GM19372 (cell line): ENCODE measurements around the gene OXSR1.

ENCODE experiments used
- ATAC-seq: cut with Tn5 transposase; IDR thresholded peaks from one replicate; pipeline ENCODE4 v1.9.1; 2021; ENCODE audit warnings: mild to moderate bottlenecking, low read depth, moderate library complexity; ENCODE audit not compliant: unreplicated experiment

The OXSR1 gene

DNA sequence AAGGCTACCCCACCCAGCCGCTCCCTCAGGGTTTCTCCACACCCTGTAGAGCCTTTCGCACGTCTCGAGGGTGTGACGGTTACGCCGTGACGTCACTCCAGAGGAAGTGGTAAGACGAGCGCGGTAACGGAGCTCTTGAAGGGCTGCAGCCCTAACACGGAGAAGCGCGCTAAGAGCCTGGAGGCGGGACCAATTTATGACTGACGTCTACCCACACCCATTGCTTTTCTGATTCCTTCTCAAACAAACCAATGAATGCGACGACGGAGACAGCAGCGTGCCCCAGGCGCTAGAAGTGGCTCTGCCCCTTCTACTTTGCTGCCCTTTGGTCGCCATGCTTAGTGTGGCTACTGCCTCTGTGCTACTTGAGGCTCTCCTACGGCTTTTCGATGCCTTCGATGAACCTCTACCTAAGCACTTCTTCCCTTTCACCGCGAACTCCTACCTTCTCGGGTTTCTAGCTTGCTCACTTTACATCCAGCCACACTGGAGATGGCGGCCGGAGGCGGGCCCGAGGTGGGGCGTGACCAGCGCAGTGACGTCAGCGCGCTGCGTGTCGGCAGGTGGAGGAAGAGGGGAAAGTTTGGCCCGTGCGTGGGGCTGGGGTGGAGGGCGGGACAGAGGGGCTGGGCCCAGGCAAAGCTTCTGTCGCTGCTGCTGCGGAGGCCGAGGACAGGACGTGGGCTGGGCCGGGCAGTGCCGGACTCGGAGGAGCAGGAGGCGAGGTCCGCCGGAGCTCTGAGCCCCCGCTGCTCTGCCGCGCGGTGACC, at the start of gene OXSR1:
Gene OXSR1, plus strand, starts transcription at position 586 of the 770 bp plus-strand sequence. CDS start 340 bp downstream, outside the sequence.
- ATAC-seq = peak; percentile 91

DNA sequence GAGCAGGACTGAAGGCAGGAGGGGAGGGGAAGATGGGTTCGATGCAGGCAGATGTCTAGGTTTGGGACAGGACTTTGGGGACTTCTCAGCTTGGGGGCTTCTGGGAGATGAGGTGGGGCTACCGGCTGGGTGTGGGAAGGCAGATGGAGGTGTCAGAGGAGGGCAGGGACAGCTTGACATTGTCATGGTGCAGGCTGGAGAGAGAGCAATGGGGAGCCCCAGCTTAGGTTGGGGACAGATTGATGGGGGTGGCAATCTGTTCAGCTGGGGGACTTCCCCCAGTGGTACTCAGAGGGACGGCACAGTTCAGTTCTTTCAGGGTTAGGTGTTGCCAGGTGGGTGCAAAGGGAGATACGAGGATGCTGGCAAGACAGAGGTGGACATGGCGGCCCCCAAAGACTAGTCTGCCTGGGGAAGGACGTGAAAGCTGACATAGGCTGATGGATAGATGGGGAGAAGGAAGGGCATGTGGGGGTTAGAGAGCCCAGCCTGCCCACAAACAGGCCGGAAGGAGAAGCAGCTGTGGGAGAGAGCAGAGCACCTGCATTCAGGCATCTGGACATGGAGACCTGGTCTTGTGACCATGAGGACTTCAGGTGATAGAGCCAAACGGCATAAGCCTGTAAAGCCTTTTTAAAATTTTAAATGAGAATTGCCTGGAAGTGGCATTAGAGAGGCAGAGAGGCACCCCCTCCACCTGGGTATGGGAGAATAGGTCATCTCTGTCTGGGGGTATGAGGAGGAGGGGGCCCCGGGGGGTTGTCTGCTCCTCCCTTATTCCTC, 49.5 kb upstream of the OXSR1 start:
- ATAC-seq = no peak

DNA sequence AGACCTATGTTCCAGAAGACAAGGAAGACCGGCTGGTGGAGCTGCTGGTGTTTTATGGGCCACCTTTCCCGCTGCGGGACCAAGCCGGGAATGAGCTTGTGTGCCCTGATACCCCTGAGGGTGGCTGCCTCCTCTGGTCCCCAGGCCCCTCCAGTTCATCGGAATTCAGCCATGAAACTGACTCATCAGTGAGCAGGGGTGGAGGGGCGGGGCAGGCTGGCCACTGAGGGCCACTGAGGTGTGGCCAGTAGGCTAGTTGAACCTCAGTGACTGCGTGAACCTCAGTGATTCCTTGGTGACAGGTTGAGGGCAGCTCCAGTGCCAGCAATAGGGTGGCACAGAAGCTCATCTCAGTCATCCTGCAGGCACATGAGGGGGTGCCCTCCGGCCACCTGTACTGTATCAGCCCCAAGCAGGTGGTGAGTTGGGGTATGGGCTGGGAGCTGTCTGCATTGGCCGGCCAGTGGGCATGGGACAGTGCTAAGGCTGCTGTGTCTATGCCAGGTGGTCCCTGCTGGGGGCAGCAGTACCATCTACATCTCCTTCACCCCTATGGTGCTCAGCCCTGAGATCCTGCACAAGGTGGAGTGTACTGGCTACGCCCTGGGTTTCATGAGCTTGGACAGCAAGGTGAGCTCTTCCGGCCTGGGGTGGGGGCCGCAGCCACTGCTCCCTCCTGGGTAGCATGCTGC, 48.7 kb upstream of the OXSR1 start:
- ATAC-seq = no peak

DNA sequence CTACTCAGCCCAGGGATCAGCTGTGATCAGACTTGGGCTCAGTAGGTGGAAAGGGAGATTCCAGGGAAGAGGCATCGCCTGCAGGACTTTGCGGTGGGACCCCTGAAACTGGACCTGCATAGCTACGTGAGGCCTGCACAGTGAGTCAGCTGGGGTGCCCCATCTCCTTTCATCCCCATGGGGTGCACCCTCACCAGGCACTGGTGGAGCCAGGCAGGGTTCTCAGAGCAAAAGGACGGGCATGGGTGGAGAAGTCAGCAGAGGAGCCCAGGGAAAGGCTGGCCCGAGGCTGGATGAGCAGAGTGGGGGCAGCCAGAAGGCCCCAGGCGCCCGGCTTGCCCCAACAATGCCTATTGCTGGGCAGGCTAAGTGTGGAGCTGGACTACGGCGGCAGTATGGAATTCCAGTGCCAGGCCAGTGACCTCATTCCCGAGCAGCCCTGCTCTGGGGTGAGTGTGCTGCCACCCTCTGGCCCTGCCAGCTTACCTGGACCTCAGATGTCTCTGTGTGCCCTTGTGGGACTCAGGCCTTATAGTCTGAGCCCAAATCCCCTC, 48.1 kb upstream of the OXSR1 start:
- ATAC-seq = no peak

DNA sequence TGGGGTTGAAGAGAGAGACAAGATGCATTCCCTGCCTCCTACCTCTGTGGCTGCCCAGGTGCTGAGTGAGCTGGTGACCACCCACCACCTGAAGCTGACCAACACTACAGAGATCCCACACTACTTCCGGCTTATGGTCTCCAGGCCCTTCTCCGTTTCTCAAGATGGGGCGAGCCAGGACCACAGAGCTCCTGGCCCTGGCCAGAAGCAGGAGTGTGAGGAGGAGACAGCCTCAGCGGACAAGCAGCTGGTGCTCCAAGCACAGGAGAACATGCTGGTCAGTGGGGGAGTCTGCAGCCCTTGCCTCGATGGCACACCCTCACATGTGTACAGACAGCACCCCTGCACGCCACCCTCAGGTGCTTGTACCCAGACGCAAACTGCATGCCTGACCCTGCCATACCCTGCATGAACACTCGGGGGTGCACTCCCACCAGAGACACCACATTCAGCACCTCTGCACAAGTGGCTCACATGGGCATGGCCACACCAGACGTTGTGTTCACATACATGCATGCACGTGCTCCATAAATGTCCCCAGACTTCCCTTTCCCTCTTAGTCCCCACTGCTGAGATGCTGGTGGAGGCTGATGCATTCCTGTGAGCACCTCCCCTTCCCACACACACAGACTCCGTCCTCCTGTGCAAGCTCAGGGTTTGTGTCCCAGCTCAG, 47.5 kb upstream of the OXSR1 start:
- peak; percentile 75 for ATAC-seq

DNA sequence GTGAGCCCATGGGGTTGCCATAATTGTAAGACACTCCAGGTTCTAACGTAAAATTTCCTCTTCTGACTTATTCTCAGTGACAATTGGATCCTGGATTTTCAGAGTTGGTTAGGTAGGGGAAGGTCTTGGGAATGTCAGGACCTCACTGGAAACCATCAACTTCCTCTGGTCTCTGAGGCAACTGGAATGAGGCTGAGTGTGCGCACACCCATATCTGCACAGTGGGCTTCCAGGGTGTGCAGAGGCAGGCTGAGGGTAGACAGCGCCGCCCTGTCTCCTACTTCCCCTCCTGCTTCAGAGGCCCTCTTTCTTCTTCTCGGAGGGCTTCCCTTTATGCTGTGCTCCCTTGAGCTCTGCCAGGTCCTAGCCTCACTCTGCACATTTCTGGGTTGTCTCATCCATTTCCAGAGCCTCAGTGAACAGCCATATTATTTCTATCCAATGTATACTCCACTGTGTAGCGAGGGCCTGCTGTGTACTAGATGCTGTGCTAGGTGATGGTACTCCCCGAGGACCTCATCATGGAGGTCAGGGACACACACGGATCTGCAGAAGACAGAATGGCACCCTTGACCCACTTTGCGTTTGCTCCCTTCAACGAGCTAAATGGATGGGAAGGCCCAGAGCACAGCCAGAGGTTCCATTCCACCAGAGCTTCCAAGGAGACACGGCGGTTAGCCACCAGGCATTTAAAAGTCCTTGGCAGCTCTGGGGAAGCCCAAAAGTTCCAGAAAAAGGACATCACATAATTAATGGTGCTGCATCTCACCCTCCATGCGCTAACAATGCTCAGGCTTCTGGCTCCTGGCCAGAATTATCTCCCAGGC, 46.7 kb upstream of the OXSR1 start:
- no peak for ATAC-seq

DNA sequence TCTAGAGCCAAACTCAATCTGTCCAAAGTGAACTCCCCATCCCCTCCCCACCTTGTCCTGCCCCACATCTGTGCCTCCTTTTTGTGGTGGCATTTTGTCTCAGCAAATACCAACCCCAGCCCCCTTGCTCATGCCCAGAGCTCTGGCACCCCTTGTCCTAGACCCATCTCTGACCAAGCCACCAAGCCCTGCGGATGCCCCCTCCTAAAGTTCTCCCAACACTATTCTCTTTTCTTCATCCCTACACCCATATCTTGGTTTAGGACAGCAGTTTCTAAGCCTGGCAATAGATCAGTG, 46.1 kb upstream of the OXSR1 start:
- ATAC-seq = no peak

DNA sequence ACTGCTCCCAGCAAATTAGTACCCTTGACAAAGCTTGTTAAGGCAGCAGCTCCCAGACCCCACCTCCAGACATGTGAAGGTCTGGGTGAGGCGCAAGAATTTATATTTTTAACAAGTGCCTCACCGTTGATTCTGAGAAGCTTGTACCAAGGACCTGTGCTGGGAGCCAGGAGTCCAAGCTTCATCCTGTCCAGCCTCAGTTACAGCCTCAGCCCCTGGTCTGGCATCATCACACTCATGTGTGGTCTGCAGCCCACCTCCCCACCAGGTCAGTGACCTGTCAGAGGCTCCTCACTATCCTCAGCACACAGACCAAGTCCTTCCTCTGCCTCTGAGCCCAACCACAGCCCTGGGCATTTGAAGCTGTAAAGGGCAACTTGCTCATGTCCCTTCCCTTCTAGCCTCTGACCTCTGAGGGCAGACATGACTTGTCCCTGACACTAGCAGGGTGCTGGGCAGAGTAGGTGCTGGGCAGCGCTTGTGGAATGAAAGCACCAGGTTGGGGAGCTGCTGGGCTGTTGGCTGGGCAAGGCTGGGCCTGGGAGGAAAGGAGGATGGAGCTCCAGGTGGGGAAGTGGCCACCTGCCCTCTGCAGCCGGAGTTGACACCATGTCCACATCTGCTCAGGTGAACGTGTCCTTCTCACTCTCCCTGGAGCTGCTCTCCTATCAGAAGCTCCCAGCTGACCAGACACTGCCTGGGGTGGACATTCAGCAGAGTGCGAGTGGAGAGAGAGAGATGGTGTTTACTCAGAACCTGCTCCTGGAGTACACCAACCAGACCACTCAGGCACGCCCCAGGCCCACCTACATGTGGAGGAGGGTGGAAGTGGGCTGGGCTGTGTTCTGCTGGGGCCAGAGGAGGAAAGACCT, 45.3 kb upstream of the OXSR1 start:
- ATAC-seq = no peak

DNA sequence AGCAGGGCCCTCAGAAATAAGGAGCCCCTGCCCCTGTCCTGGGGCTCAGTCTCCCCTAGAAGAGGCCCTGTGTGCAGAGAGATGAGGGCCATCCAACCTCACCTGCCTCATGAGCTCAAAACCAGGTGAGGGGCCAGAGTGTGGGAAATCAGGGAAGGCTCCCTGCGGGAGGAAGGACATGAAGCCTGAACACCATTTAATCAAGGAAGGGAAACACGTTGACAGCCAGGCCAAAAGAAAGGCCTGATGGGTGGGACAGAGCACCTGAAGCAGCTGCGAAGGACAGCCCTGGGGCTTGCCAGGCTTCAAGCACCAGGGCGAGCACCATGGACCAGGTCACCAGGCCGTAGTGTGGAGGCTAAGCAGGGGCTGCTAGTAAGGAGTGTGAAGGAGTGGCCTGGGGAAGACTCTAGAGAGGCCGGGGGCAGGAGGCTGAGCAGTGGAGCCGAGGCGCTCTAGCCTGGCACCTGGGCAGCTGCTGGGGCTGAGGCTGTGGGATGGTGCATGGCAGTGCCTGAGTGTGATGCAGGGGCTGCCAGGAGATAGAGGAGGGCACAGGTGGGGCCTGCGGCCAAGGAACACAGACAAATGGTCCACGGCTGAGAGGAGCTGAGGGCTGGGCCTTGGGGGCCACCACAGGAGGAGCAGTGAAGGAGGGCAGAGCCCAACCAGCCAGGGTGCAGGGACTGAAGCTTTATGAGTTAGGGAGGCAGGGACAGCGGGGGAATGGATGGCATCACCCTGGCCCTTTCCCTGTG, 44.5 kb upstream of the OXSR1 start:
- no peak for ATAC-seq

DNA sequence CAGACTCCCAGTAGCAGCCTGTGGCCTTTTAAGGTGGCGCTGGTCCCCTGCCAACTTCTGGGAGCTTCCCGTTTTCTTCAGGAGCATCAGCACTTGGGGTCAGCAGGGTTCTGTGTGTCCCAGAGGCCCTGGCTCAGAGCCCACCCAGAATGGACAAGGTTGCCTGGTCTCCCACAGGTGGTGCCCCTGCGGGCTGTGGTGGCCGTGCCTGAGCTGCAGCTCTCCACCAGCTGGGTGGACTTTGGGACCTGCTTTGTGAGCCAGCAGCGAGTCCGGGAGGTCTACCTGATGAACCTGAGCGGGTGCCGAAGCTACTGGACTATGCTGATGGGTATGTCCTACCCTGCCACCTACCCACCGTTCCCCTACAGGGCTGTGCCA, 43.9 kb upstream of the OXSR1 start:
- no peak for ATAC-seq

DNA sequence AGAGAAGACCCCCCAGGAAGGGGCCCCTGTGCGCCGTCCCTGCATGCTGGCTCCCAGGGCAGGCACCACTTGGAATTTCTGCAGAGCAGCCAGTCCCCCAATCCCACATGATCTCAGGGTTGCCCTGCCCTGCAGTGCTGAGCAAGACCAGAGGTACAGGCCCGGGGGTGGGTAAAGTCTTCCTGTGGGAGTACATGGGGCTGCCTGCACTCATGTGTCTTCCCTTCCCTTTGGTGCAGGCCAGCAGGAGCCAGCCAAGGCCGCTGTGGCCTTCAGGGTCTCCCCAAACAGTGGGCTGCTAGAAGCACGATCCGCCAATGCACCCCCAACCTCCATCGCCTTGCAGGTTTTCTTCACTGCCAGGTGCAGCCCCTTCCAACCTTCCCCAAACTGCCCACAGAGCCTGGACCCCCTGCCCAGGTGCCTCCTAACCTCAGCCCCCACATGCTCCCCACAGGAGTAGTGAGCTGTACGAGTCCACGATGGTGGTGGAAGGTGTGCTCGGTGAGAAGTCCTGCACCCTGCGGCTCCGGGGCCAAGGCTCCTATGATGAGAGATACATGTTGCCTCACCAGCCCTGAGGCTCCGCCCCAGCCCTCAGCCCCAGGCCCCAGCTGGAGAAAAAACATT, 43.4 kb upstream of the OXSR1 start:
- ATAC-seq = no peak

DNA sequence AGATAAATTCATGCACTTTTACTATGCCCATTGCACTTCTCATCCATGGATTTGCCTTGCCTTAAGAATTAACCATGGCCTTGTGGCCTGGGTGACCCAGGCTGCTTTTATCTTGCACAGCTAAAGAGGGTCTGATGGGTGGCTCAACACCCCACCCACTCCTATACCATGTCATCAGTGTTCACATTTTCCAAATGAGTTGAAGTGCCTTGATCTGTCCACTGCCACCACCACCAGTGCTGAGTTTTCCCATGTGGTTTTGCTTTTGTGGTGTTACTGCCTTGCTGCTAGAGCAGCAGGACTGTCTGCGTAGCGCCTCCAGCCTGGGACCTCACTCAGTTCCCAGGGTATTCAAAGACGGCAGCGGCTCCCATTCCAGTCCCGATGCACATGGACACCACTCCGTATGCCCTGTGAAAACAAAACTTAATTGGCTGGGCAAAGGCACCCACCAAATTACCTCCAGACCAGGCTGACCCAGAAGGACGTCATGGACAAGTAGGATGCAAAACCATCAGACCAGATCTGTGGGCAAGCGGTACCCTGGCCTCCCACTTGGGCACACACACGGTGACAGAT, 42.5 kb upstream of the OXSR1 start:
- no peak for ATAC-seq

DNA sequence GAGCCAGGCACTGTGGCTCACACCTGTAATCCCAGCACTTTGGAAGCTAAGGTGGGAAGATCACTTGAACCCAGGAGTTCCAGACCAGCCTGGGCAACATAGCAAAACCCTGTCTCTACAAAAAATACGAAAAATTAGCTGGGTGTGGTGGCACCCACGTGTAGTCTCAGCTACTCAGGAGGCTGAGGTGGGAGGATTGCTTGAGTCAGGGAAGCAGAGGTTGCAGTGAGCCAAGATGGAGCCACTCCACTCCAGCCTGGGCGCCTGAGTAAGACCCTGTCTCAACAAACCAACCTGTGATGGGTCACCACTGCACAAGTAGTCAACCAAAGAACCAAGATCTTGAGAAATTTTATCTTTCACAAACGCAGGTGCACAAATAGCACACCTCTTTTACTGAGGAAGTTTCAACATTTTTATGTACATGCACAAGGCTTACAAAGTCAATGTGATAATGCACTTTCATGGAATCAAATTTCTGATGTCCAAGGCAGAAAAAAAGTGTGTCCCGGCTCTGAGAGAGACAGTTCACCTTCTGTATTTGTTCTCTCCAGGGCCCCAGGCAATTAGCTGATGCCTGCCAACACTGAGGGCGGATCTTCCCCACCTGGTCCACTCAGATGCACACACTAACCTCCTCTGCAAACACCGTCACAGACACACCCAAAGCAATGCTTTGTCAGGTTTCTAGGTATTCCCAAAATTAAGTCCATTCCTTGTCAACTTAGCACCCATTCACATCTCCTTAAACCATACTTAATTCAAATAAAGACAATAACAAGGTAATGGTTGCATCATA, 40.8 kb upstream of the OXSR1 start:
- no peak for ATAC-seq

DNA sequence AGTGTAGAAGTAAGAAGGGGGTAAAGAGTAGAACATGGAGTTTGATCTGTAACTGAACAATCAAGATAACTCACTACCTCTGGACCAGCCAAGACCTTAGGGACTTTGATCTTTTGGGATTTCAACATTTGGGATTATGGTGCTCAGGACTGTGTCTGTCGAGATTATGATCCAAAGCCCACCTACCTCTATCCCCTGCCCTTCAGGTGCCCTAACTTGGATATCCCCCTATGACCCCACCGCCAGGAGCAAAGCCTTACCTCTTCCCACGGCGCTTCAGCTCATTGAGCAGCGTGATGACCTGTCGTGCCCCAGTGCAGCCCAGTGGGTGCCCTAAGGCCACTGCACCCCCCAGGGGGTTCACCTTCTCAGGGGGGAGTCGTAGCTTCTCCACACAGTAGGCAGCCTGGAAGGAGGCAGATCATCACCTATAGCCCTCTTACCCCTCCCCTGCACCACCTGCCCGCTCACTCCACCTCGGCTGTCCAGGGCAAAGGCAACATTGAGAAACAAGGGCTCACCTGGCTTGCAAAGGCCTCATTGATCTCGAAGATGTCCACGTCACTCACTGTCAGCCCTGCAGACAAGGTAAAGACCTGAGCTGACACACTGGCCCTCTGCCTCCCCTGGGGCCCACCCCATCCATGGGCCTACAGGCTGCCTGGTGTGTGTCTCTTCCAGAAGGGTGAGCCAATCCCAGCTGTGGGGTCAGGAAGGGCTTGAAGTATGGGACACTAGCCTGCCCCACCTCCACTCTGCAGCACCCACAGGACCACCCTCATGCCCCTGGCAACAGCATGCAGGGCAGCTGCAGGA, 39.8 kb upstream of the OXSR1 start:
- ATAC-seq = no peak

DNA sequence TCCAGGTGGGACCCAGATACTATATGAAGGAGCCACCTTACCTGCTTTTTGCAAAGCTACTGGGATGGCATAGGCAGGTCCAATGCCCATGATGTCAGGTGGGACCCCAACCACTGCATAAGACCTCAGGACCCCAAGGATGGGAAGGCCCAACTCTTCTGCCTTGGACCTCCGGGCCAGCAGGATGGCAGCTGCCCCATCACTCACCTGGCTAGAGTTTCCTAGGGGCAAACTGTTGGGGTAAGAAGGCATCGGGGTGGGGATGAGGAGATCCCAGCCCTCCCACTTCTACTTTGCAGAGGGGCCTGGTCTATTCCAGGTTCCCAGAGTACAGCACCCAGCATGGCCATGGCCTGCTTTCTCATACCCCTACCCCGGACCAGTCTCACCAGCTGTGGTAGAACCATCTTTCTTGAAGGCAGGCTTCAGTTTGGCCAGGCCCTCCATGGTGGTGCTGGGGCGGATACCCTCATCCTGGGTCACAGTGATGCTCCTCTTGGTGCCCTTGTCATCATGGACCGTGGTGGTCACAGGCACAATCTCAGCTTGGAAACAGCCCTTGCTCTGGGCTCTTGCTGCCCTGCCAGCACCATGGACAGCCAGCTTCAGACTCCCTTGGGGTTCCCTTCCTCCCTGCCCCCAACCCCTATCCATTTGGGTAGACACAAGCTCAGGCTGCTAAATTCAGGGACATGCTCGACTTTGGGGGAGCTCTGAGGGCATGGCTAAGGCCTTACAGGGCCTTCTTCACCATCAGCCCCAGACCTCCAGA, 39.0 kb upstream of the OXSR1 start:
- no peak for ATAC-seq
